GM12801 (cell line): ENCODE results near the gene SMIM35.

Experiments used
- TF ChIP-seq, protein P1 (sequence below): IDR thresholded peaks from one replicate; pipeline ENCODE4 v1.5.1; 2011; ENCODE audit warnings: control low read depth; ENCODE audit not compliant: insufficient read length; ENCODE audit errors: extremely low read depth

Gene SMIM35

DNA sequence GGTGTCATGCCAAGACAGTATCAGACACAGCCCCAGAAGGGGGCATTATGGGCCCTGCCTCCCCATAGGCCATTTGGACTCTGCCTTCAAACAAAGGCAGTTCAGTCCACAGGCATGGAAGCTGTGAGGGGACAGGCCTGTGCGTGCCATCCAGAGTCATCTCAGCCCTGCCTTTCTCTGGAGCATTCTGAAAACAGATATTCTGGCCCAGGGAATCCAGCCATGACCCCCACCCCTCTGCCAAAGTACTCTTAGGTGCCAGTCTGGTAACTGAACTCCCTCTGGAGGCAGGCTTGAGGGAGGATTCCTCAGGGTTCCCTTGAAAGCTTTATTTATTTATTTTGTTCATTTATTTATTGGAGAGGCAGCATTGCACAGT lies 85.9 kb downstream of the SMIM35 start:
- TF ChIP-seq, protein P1, sequence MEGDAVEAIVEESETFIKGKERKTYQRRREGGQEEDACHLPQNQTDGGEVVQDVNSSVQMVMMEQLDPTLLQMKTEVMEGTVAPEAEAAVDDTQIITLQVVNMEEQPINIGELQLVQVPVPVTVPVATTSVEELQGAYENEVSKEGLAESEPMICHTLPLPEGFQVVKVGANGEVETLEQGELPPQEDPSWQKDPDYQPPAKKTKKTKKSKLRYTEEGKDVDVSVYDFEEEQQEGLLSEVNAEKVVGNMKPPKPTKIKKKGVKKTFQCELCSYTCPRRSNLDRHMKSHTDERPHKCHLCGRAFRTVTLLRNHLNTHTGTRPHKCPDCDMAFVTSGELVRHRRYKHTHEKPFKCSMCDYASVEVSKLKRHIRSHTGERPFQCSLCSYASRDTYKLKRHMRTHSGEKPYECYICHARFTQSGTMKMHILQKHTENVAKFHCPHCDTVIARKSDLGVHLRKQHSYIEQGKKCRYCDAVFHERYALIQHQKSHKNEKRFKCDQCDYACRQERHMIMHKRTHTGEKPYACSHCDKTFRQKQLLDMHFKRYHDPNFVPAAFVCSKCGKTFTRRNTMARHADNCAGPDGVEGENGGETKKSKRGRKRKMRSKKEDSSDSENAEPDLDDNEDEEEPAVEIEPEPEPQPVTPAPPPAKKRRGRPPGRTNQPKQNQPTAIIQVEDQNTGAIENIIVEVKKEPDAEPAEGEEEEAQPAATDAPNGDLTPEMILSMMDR, result no peak

DNA sequence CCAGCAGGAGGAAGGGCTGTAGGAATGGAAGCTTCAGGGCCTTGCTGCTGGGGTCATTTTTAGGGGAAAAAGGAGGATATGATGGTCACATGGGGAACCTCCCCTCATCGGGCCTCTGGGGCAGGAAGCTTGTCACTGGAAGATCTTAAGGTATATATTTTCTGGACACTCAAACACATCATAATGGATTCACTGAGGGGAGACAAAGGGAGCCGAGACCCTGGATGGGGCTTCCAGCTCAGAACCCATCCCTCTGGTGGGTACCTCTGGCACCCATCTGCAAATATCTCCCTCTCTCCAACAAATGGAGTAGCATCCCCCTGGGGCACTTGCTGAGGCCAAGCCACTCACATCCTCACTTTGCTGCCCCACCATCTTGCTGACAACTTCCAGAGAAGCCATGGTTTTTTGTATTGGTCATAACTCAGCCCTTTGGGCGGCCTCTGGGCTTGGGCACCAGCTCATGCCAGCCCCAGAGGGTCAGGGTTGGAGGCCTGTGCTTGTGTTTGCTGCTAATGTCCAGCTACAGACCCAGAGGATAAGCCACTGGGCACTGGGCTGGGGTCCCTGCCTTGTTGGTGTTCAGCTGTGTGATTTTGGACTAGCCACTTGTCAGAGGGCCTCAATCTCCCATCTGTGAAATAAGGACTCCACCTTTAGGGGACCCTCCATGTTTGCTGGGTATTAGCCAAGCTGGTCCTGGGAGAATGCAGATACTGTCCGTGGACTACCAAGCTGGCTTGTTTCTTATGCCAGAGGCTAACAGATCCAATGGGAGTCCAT lies 86.5 kb downstream of the SMIM35 start:
- TF ChIP-seq, protein P1, result no peak

DNA sequence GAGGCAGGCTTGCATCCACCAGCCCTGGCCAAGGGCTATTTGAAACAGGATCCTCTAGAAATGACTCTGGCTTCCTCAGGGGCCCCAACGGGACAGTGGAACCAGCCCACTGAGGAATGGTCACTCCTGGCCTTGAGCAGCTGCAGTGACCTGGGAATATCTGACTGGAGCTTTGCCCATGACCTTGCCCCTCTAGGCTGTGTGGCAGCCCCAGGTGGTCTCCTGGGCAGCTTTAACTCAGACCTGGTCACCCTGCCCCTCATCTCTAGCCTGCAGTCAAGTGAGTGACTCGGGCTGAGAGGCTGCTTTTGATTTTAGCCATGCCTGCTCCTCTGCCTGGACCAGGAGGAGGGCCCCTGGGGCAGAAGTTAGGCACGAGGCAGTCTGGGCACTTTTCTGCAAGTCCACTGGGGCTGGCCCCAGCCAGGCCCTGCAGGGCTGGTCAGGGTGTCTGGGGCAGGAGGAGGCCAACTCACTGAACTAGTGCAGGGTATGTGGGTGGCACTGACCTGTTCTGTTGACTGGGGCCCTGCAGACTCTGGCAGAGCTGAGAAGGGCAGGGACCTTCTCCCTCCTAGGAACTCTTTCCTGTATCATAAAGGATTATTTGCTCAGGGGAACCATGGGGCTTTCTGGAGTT lies 87.3 kb downstream of the SMIM35 start:
- TF ChIP-seq, protein P1, result no peak

DNA sequence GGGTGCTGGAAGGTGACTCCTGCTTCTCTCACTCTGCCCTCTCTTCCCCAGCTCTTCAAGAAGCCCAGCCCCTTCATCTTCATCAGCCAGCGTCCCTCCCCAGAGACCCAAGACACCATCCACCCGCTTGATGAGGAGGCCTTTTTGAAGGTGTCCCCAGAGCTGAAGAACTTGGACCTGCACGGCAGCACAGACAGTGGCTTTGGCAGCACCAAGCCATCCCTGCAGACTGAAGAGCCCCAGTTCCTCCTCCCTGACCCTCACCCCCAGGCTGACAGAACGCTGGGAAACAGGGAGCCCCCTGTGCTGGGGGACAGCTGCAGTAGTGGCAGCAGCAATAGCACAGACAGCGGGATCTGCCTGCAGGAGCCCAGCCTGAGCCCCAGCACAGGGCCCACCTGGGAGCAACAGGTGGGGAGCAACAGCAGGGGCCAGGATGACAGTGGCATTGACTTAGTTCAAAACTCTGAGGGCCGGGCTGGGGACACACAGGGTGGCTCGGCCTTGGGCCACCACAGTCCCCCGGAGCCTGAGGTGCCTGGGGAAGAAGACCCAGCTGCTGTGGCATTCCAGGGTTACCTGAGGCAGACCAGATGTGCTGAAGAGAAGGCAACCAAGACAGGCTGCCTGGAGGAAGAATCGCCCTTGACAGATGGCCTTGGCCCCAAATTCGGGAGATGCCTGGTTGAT lies 88.0 kb downstream of the SMIM35 start:
- TF ChIP-seq, protein P1, result no peak

DNA sequence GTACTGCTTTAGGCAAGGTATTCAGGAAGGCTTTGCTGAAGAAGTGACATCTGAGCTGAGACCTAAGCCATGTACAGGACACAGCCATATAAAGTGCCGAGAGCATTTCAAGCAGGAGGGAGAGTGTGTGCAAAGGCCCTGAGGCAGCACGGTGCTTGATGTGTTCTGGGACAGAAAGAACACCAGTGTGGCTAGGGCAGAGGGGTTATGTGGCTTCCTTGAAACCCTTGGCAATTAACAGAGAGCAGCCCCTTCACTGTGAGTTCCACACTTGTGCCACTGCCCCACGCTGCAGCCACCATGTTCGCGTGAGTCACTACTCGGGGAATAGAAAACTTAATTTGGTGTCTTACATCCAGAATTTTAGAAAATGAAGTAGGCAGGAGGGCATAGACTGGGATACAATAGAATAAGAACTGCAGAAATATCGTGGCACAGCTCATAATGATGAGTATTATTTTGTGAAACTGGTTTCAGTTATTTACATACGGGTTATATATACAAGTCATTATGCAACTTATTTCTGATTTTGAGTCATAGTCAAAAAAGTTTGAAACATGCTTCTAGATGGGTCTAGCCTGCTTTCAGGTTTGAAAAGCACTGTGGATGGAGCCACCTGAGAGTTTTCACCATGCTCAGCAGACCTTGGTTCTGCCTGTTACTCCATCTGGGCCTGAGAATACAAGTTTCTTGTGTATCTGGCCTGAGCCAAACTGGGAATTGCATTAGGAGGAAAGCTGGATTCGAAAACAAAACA lies 88.8 kb downstream of the SMIM35 start:
- TF ChIP-seq, protein P1, result no peak

DNA sequence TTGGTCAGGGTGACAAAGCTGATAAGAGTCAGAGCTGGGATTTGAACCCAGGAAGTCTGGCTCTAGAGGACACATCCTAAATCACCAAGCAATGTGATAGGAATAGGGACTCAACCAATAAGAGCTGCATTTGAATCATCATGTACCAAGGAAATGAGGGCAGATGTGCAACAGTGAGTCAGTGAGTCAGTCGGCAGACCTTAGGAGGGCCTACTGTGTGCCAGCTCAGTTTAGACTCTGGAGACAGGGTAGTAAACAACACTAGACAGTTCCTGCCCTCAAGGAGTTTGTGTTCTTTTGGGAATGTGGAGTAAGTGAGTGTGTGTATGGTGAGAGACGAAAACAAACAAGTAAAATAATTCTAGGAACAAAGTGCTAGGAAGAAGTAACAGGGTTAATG lies 89.4 kb downstream of the SMIM35 start:
- TF ChIP-seq, protein P1, result no peak

DNA sequence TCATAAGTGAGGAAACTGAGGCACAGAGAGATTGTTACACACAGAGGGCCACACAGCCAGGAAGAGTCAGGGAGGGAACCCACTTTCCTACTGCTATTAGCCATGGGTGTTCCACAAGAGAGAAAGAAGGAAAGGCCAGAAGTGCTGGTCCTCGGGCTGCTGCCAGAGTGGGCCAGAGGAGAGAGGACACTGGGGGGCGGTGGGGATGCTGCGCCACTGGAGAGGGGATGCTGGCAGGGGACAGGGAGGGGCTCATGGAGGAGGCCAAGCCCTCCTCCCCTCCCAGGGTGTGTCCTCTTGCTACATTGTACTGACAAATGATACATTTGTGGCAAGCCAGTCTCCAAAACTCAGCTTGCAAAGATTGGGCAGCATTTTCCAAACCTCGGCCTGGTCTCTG lies 90.7 kb downstream of the SMIM35 start:
- TF ChIP-seq, protein P1, result no peak
